ENCODE measurements around the gene FAM168A. TPM values are rescaled to one million over a fixed set of nuclear protein-coding genes. Genes with fewer than 3 reads are reported as not detected.

Gene FAM168A
- total RNA-seq, 4 donors from 2014 or later: 17.9 to 33.2 (median 24.7) TPM

- TF ChIP-seq, protein P1, sequence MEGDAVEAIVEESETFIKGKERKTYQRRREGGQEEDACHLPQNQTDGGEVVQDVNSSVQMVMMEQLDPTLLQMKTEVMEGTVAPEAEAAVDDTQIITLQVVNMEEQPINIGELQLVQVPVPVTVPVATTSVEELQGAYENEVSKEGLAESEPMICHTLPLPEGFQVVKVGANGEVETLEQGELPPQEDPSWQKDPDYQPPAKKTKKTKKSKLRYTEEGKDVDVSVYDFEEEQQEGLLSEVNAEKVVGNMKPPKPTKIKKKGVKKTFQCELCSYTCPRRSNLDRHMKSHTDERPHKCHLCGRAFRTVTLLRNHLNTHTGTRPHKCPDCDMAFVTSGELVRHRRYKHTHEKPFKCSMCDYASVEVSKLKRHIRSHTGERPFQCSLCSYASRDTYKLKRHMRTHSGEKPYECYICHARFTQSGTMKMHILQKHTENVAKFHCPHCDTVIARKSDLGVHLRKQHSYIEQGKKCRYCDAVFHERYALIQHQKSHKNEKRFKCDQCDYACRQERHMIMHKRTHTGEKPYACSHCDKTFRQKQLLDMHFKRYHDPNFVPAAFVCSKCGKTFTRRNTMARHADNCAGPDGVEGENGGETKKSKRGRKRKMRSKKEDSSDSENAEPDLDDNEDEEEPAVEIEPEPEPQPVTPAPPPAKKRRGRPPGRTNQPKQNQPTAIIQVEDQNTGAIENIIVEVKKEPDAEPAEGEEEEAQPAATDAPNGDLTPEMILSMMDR (IDR thresholded peaks at IDR 0.05; ENCODE audit: low read depth): no peak
Measured at GRCh38 chr11:73461335-73461840, 136.5 kb downstream of the FAM168A start.

DNA sequence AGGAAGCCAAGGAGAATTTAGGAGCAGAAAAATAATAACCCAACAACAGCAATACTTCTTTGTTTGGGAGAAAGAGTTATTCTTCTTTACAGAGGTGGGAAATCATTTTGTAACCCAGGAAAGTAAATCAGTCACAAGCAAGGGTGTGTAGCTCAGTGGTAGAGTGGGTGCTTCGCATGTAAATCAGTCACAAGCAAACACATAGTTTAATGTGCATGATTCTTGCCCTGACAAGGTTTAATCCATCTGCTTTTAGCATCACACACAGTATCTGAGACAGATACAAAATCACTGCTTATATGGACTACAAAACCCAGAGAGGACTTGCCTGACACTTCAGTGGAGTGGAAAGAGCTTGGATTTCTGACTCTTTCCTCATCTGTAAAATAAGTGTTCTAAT lies 139.7 kb downstream of the FAM168A start:
- TF ChIP-seq, protein P1 (IDR thresholded peaks at IDR 0.05; ENCODE audit: low read depth): no peak

DNA sequence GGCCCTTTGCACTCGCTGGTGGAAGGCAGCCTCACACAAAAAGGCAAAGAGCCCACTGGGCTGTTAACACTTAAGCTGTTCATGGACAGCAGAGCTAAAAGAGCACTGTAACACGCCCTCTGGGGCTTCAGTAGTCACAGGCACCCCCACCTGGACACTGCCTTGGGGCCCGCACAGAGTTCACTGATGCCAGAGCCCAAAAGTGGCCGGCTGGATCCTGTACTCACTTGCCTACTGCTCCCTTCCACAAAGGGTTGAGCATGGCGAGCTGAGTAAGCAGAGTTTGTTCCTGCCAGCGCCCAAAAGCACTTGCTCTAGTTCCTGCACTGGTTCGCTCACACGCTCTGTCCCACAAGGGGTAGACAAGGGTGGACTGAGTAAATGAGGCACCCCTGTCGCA lies 142.9 kb downstream of the FAM168A start:
- TF ChIP-seq, protein P1 (IDR thresholded peaks at IDR 0.05; ENCODE audit: low read depth): no peak

DNA sequence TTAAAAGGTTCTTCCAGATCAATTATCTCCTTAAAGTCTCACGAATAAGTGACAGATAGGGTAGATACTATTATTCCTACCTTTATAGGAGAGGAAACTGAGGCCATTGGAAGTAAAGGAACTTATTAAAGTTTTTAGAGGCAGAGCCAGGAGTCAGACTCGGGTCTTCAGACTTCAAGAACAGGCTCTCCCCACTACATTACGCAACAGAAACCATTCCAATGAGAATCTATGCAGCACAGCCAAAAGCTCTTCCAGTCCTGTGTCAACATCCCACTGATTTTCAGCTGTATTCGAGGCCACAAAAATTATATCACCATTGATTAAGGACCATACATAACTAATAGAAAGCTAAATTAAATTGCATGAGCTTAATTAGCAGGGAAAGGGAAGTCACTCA lies 144.3 kb downstream of the FAM168A start:
- TF ChIP-seq, protein P1 (IDR thresholded peaks at IDR 0.05; ENCODE audit: low read depth): no peak

GRCh38 chr11:73452726-73453125 lies 145.2 kb downstream of the FAM168A start:
- TF ChIP-seq, protein P1 (IDR thresholded peaks at IDR 0.05; ENCODE audit: low read depth): no peak

DNA sequence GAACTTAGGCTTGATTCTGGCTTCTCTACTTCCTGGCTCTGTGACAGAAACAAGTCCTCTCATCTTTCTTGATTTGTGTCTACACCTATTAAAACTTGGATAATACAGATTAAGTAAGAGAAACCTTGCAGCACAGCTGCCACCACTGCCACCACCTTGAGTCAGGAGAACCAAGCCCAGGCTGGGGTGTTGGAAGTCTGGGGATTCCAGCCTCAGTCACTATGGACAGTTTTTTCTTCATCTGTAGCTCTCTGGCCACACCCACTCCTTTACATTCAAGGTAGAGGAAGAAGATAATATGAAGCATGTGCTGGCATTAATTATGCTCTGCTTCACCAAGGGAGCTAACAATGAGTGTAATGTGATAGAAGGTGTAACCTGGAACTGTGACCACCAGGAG lies 146.0 kb downstream of the FAM168A start:
- TF ChIP-seq, protein P1 (IDR thresholded peaks at IDR 0.05; ENCODE audit: low read depth): no peak

DNA sequence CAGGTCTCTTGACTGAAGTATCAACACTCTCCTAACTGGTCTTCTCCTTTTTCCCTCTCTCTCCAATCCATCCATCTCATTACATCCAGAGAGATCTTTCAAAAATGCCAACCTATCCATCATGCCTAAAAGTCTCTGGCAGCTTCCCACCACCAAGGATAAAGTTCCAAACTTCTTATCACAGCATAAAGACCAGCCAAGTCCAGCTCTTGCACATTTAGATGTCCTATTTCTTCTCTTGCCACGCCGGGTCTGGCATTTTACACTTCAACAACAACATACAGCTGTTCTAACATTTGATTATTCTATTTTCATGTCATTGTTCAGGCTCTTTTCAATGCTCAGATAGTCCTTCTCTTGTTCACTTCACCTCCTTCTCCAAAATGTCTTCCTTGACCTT lies 151.1 kb downstream of the FAM168A start:
- TF ChIP-seq, protein P1 (IDR thresholded peaks at IDR 0.05; ENCODE audit: low read depth): no peak
